GM19035 (cell line): ENCODE data around the gene PHB1.
"Not testable (repeated sequence)": the region's sequence is repeated elsewhere in the genome, so short reads cannot be mapped to it uniquely, and the experiment has no call there.

ENCODE experiments used
- ATAC-seq: cut with Tn5 transposase; IDR thresholded peaks from one replicate; pipeline ENCODE4 v1.9.1; 2021; ENCODE audit not compliant: unreplicated experiment

Gene PHB1

GRCh38 chr17:49406421-49407061, 8.1 kb downstream of the PHB1 start:
- ATAC-seq = no peak

- no peak for ATAC-seq
These were observed 9.8 kb downstream of the PHB1 start for GRCh38 chr17:49404906-49405305.

GRCh38 chr17:49404361-49404760, 10.3 kb downstream of the PHB1 start:
- no peak for ATAC-seq

- ATAC-seq = no peak
These were observed 11.0 kb downstream of the PHB1 start for GRCh38 chr17:49403514-49404289.

- no peak for ATAC-seq
These were observed 12.0 kb downstream of the PHB1 start for GRCh38 chr17:49402706-49403105.

GRCh38 chr17:49401971-49402611, 12.6 kb downstream of the PHB1 start:
- no peak for ATAC-seq

GRCh38 chr17:49399995-49400394, 14.7 kb downstream of the PHB1 start:
- no peak for ATAC-seq

GRCh38 chr17:49397586-49397985, 17.1 kb downstream of the PHB1 start:
- no peak for ATAC-seq

- ATAC-seq = no peak
These were observed 21.0 kb downstream of the PHB1 start for GRCh38 chr17:49393491-49394255.

- ATAC-seq = no peak
These were observed 23.9 kb downstream of the PHB1 start for GRCh38 chr17:49390548-49391324.

GRCh38 chr17:49389514-49390347, 25.0 kb downstream of the PHB1 start:
- ATAC-seq = not testable (repeated sequence)

- ATAC-seq = no peak
These were observed 25.8 kb downstream of the PHB1 start for GRCh38 chr17:49388692-49389513.

GRCh38 chr17:49388290-49388640, 26.4 kb downstream of the PHB1 start:
- no peak for ATAC-seq

GRCh38 chr17:49387498-49388289, 27.0 kb downstream of the PHB1 start:
- ATAC-seq = no peak

- ATAC-seq = no peak
These were observed 28.3 kb downstream of the PHB1 start for GRCh38 chr17:49386373-49386772.

GRCh38 chr17:49384951-49385350, 29.7 kb downstream of the PHB1 start:
- ATAC-seq = no peak

- no peak for ATAC-seq
These were observed 31.6 kb downstream of the PHB1 start for GRCh38 chr17:49383060-49383459.

GRCh38 chr17:49382556-49382955, 32.1 kb downstream of the PHB1 start:
- ATAC-seq = no peak
